ENCODE measurements around the gene SH2D3A. TPM values are rescaled to one million over a fixed set of nuclear protein-coding genes. Genes with fewer than 3 reads are reported as not detected.

Gene SH2D3A
- total and polyA plus RNA-seq, 2 experiments from 2014 or later = 20.7 to 38.4 TPM

- TF ChIP-seq CREB1 (CRISPR knock-in tag; IDR thresholded peaks at IDR 0.05; ENCODE audit: low read depth) (no peak), JUNB (IDR thresholded peaks at IDR 0.05; ENCODE audit: unreplicated experiment) (no peak), ZNF331 (CRISPR knock-in tag; IDR thresholded peaks at IDR 0.05; ENCODE audit: low read depth) (no peak), ZNF462 (CRISPR knock-in tag; IDR thresholded peaks at IDR 0.05) (no peak), ZNF114 (CRISPR knock-in tag; IDR thresholded peaks at IDR 0.05) (no peak), EZH2 (IDR thresholded peaks at IDR 0.05; ENCODE audit: low read depth, unreplicated experiment) (no peak), NANOG (IDR thresholded peaks at IDR 0.05; ENCODE audit: borderline replicate concordance) (no peak), POLR2AphosphoS5 (IDR thresholded peaks at IDR 0.05; ENCODE audit: low read depth) (no peak), CTCF (conservative IDR thresholded peaks at IDR 0.05; ENCODE audit: low read depth in 2 of 2) (no peak), EZH2phosphoT487 (IDR thresholded peaks at IDR 0.05; ENCODE audit: unreplicated experiment) (no peak)
- TF ChIP-seq, protein P1, sequence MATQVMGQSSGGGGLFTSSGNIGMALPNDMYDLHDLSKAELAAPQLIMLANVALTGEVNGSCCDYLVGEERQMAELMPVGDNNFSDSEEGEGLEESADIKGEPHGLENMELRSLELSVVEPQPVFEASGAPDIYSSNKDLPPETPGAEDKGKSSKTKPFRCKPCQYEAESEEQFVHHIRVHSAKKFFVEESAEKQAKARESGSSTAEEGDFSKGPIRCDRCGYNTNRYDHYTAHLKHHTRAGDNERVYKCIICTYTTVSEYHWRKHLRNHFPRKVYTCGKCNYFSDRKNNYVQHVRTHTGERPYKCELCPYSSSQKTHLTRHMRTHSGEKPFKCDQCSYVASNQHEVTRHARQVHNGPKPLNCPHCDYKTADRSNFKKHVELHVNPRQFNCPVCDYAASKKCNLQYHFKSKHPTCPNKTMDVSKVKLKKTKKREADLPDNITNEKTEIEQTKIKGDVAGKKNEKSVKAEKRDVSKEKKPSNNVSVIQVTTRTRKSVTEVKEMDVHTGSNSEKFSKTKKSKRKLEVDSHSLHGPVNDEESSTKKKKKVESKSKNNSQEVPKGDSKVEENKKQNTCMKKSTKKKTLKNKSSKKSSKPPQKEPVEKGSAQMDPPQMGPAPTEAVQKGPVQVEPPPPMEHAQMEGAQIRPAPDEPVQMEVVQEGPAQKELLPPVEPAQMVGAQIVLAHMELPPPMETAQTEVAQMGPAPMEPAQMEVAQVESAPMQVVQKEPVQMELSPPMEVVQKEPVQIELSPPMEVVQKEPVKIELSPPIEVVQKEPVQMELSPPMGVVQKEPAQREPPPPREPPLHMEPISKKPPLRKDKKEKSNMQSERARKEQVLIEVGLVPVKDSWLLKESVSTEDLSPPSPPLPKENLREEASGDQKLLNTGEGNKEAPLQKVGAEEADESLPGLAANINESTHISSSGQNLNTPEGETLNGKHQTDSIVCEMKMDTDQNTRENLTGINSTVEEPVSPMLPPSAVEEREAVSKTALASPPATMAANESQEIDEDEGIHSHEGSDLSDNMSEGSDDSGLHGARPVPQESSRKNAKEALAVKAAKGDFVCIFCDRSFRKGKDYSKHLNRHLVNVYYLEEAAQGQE (IDR thresholded peaks at IDR 0.05; ENCODE audit: unreplicated experiment) = no peak
- Mint-ChIP-seq H3K27ac (no peak overlapping the region), H3K4me1 (no peaks in the 10 kb centered on the region), H3K9me3 (peaks cover 85% of the 10 kb centered on the region), H3K4me3 (no peak overlapping the region; the same call in 2 of the 3 replicates), H3K36me3 (ENCODE audit: low read depth) (peaks cover 33% of the 10 kb centered on the region), H3K27me3 (ENCODE audit: insufficient read depth, low read depth, poor library complexity) (peaks cover 13% of the 10 kb centered on the region)
- no peak for ATAC-seq
- H3K4me1 ChIP-seq (ENCODE audit: insufficient read depth) = peaks cover 2% of the 10 kb centered on the region; the same call in 1 of the 2 replicates
- no peaks in the 10 kb centered on the region for H3K9me2 ChIP-seq (ENCODE audit: insufficient read depth)
- no peaks in the 10 kb centered on the region for H3K79me2 ChIP-seq (replicated peaks; ENCODE audit: insufficient read depth)
- H3K4me2 ChIP-seq = no peak overlapping the region
- H2AFZ ChIP-seq = no peak overlapping the region
- H3K27me3 ChIP-seq (ENCODE audit: insufficient read depth) = peaks cover 21% of the 10 kb centered on the region
- no peaks in the 10 kb centered on the region for H4K20me1 ChIP-seq (replicated peaks; ENCODE audit: insufficient read depth)
- no peak for DNase-seq (ENCODE audit: low spot score)
- no peaks in the 10 kb centered on the region for H3F3A ChIP-seq (replicated peaks; ENCODE audit: low read depth)
- no peaks in the 10 kb centered on the region for H3K36me3 ChIP-seq (ENCODE audit: insufficient read depth)
- no peak overlapping the region for H3K27ac ChIP-seq (ENCODE audit: low read depth)
- H3K4me3 ChIP-seq = no peak overlapping the region
Measured at GRCh38 chr19:6711605-6712004, 55.6 kb downstream of the SH2D3A start.

Data from GM23338 (cell line).